ENCODE measurements around the gene PARD6B. TPM values are rescaled to one million over a fixed set of nuclear protein-coding genes. Genes with fewer than 3 reads are reported as not detected.

PARD6B gene
- total RNA-seq, 1 donor, result 1.1 TPM

- no peak for DNase-seq (ENCODE audit: low read depth in 2 of 3, low spot score in 2 of 3)
These were observed 7.7 kb upstream of the PARD6B start for GRCh38 chr20:50723672-50724071.

GRCh38 chr20:50724112-50724725 lies 7.2 kb upstream of the PARD6B start:
- DNase-seq (ENCODE audit: low read depth in 2 of 3, low spot score in 2 of 3), result no peak

GRCh38 chr20:50724851-50725723 lies 6.3 kb upstream of the PARD6B start:
- DNase-seq (ENCODE audit: low read depth in 2 of 3, low spot score in 2 of 3), result no peak

GRCh38 chr20:50725724-50726005 lies 5.7 kb upstream of the PARD6B start:
- DNase-seq (ENCODE audit: low read depth in 2 of 3, low spot score in 2 of 3), result no peak

- DNase-seq (ENCODE audit: low read depth in 2 of 3, low spot score in 2 of 3), result no peak
These were observed 4.2 kb upstream of the PARD6B start for GRCh38 chr20:50726955-50727791.

- no peak for DNase-seq (ENCODE audit: low read depth in 2 of 3, low spot score in 2 of 3)
These were observed 3.4 kb upstream of the PARD6B start for GRCh38 chr20:50727792-50728485.

- DNase-seq (ENCODE audit: low read depth in 2 of 3, low spot score in 2 of 3), result no peak
These were observed 2.8 kb upstream of the PARD6B start for GRCh38 chr20:50728486-50728980.

- no peak for DNase-seq (ENCODE audit: low read depth in 2 of 3, low spot score in 2 of 3)
These were observed 2.2 kb upstream of the PARD6B start for GRCh38 chr20:50728981-50729874.

- DNase-seq (ENCODE audit: low read depth in 2 of 3, low spot score in 2 of 3), result no peak
These were observed 1.2 kb upstream of the PARD6B start for GRCh38 chr20:50729901-50730764.

- DNase-seq (ENCODE audit: low read depth in 2 of 3, low spot score in 2 of 3), result no peak
These were observed 670 bp upstream of the PARD6B start for GRCh38 chr20:50730765-50731054.

GRCh38 chr20:50731930-50732690 lies 730 bp downstream of the PARD6B start:
- DNase-seq (ENCODE audit: low read depth in 2 of 3, low spot score in 2 of 3), result peak in 2 of 3 donors; percentile 13 to 22

GRCh38 chr20:50733644-50734349 lies 2.4 kb downstream of the PARD6B start:
- no peak for DNase-seq (ENCODE audit: low read depth in 2 of 3, low spot score in 2 of 3)

- no peak for DNase-seq (ENCODE audit: low read depth in 2 of 3, low spot score in 2 of 3)
These were observed 3.6 kb downstream of the PARD6B start for GRCh38 chr20:50734730-50735679.

- DNase-seq (ENCODE audit: low read depth in 2 of 3, low spot score in 2 of 3), result no peak
These were observed 4.4 kb downstream of the PARD6B start for GRCh38 chr20:50735813-50736212.

GRCh38 chr20:50737352-50737751 lies 6.0 kb downstream of the PARD6B start:
- no peak for DNase-seq (ENCODE audit: low read depth in 2 of 3, low spot score in 2 of 3)

- DNase-seq (ENCODE audit: low read depth in 2 of 3, low spot score in 2 of 3), result no peak
These were observed 11.7 kb downstream of the PARD6B start for GRCh38 chr20:50743087-50743486.
